Heart left ventricle (tissue), 13 donors: ENCODE measurements around the gene SULT4A1.

Experiments
- POLR2A ChIP-seq, 2 donors: fragments of 450-650 bp; IDR thresholded peaks; one replicate each; pipeline ENCODE4 v1.6.1; 2017; ENCODE audit warnings: antibody characterized with exemption in 2 of 2, mild to moderate bottlenecking in 2 of 2, moderate library complexity in 2 of 2
- TF ChIP-seq, protein P1 (sequence below), 12 donors: fragments of 200-600 bp; sonication (generic) in 4 of 12; IDR thresholded peaks; one replicate each; pipeline versions ENCODE4 v1.5.0 to v1.8.0; 2018 to 2022; ENCODE audit warnings: antibody characterized with exemption in 12 of 12, mild to moderate bottlenecking in 5 of 12
- donor health status: ischemic (EF 13 %, LVEDD 7.1; RV severe dilation, severe dysfunction).
- donor health status: DM: no; HTN: yes; CAD: no.
- donor health status: DM: no; HTN: no; CAD: no.
- donor health status: ischemic (EF 25% LVEDD 6.9; RV normal size, moderate dysfunction).
- donor health status: ischemic (EF 25% LVEDD 5.7; RV mildly dilated, moderate dysfunction).
- donor health status: ischemic (EF 35%, LVEDD 5.7; RV mildly dilated, moderate dysfunction).
- donor health status: nonischemic (EF 11% LVEDD 7.7; RV severe dilation, severe dysfunction).
- donor health status: DM: yes; HTN: yes; CAD: no.
- donor health status: PGD.
- donor health status: ischemic (EF 29% LVEDD 5.4; RV normal size, mild dysfunction).
- donor health status: nonischemic (EF 23%, LVEDD 6.1; RV moderate dilation, normal function).

DNA sequence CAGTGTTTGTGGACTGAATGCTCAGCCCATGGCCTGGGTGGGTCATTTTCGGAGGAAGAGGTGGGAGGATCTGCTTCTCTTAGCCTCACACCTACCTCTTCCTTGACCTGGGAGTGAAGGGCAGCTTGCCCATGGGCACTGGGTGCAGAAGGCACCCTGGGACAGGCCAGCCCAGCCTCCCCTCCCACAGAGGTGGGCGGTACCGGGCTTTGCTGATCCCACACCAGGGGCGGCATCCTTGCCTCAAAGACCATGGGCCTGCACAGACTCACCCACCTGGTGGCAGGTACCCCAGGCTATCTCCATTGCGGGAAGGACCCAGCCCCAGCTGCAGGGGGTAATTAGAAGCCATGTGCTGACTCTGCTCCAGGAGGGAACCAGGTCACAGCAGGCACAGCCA is 31.0 kb upstream of the SULT4A1 start:
- TF ChIP-seq, protein P1, sequence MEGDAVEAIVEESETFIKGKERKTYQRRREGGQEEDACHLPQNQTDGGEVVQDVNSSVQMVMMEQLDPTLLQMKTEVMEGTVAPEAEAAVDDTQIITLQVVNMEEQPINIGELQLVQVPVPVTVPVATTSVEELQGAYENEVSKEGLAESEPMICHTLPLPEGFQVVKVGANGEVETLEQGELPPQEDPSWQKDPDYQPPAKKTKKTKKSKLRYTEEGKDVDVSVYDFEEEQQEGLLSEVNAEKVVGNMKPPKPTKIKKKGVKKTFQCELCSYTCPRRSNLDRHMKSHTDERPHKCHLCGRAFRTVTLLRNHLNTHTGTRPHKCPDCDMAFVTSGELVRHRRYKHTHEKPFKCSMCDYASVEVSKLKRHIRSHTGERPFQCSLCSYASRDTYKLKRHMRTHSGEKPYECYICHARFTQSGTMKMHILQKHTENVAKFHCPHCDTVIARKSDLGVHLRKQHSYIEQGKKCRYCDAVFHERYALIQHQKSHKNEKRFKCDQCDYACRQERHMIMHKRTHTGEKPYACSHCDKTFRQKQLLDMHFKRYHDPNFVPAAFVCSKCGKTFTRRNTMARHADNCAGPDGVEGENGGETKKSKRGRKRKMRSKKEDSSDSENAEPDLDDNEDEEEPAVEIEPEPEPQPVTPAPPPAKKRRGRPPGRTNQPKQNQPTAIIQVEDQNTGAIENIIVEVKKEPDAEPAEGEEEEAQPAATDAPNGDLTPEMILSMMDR (IDR thresholded peaks at IDR 0.05): no peak
- no peak for TF ChIP-seq POLR2A (IDR thresholded peaks at IDR 0.05)
